Measurements from ENCODE around the gene CHST15. TPM values are rescaled to one million over a fixed set of nuclear protein-coding genes. Genes with fewer than 3 reads are reported as not detected.

CHST15 gene
- total and polyA plus RNA-seq, 2 of the 13 experiments (the other 11 are each of a cell fraction or from before 2014, with no cell fraction given) = 1.4 to 94.7 TPM

DNA sequence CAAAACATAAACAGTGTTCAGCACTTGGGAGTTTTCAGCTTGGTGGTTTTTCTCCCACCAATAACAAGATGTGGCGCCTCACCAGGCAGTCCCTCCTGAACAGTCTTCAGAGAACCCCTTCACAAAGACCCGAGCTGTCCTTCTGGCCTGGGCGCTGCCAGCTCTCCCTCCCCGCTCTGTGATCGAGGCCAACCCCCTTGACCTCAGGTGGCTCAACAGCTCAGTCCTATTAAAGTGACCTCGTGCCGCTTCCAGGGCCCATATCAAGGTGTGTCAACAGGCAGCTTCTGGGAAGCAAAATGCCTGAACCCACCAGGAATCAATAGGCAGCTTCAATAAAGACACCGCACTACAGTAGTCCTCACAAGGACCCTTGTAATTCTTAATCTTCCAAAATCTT, 63.3 kb downstream of the CHST15 start:
- Histone ChIP-seq H3K36me3 (replicated peaks in 1 of 2; ENCODE audit: control insufficient read depth in 1 of 2, insufficient read depth in 2 of 2, low read length in 2 of 2) (peaks cover 40 to 70% of the 10 kb centered on the region in 2 experiments), H2AFZ (ENCODE audit: low read length) (no peak overlapping the region), H3K4me3 (replicated peaks in 1 of 3; ENCODE audit: insufficient read depth in 1 of 3, low read depth in 2 of 3, low read length in 3 of 3) (no peak overlapping the region), H3K27ac (ENCODE audit: extremely low read length, insufficient read depth, low read length) (no peak overlapping the region), H3K9me3 (ENCODE audit: low read length) (no peaks in the 10 kb centered on the region), H3K9ac (ENCODE audit: insufficient read depth, low read depth, low read length) (no peak overlapping the region), H3K4me2 (ENCODE audit: low read depth, low read length) (no peak overlapping the region), H3K4me1 (ENCODE audit: insufficient read depth, low read length) (peaks cover 32% of the 10 kb centered on the region), H3K27me3 (ENCODE audit: control insufficient read depth in 1 of 2, insufficient read depth in 2 of 2, low read length in 2 of 2) (no peaks in the 10 kb centered on the region), H3K79me2 (ENCODE audit: insufficient read depth, low read length) (no peaks in the 10 kb centered on the region), H4K20me1 (ENCODE audit: insufficient read depth, low read length) (peaks cover 3% of the 10 kb centered on the region; the same call in 1 of the 2 replicates)
- in situ Hi-C loops (cut with HindIII; ENCODE audit: extremely low pct_ligation_motif_present, low pct_unique_long_range_greater_than_20kb) (no loop called here), intact Hi-C loops (cut with micrococcal nuclease; ENCODE audit: unreplicated experiment) (no loop called here)
- no peak for FAIRE-seq
- TF ChIP-seq, protein P1, sequence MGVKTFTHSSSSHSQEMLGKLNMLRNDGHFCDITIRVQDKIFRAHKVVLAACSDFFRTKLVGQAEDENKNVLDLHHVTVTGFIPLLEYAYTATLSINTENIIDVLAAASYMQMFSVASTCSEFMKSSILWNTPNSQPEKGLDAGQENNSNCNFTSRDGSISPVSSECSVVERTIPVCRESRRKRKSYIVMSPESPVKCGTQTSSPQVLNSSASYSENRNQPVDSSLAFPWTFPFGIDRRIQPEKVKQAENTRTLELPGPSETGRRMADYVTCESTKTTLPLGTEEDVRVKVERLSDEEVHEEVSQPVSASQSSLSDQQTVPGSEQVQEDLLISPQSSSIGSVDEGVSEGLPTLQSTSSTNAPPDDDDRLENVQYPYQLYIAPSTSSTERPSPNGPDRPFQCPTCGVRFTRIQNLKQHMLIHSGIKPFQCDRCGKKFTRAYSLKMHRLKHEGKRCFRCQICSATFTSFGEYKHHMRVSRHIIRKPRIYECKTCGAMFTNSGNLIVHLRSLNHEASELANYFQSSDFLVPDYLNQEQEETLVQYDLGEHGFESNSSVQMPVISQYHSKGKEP (CRISPR knock-in tag; IDR thresholded peaks at IDR 0.05) = no peak
- no peak for TF ChIP-seq YEATS4 (CRISPR knock-in tag; IDR thresholded peaks at IDR 0.05; ENCODE audit: borderline replicate concordance)
- TF ChIP-seq, protein P2, sequence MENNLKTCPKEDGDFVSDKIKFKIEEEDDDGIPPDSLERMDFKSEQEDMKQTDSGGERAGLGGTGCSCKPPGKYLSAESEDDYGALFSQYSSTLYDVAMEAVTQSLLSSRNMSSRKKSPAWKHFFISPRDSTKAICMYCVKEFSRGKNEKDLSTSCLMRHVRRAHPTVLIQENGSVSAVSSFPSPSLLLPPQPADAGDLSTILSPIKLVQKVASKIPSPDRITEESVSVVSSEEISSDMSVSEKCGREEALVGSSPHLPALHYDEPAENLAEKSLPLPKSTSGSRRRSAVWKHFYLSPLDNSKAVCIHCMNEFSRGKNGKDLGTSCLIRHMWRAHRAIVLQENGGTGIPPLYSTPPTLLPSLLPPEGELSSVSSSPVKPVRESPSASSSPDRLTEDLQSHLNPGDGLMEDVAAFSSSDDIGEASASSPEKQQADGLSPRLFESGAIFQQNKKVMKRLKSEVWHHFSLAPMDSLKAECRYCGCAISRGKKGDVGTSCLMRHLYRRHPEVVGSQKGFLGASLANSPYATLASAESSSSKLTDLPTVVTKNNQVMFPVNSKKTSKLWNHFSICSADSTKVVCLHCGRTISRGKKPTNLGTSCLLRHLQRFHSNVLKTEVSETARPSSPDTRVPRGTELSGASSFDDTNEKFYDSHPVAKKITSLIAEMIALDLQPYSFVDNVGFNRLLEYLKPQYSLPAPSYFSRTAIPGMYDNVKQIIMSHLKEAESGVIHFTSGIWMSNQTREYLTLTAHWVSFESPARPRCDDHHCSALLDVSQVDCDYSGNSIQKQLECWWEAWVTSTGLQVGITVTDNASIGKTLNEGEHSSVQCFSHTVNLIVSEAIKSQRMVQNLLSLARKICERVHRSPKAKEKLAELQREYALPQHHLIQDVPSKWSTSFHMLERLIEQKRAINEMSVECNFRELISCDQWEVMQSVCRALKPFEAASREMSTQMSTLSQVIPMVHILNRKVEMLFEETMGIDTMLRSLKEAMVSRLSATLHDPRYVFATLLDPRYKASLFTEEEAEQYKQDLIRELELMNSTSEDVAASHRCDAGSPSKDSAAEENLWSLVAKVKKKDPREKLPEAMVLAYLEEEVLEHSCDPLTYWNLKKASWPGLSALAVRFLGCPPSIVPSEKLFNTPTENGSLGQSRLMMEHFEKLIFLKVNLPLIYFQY (CRISPR knock-in tag; IDR thresholded peaks at IDR 0.05; ENCODE audit: borderline replicate concordance) = no peak
- TF ChIP-seq ZNF570 (CRISPR knock-in tag; IDR thresholded peaks at IDR 0.05; ENCODE audit: borderline replicate concordance) = no peak
- TF ChIP-seq REPIN1 (CRISPR knock-in tag; IDR thresholded peaks at IDR 0.05; ENCODE audit: borderline replicate concordance, low read depth) = no peak
- no peak for TF ChIP-seq ZNF83 (CRISPR knock-in tag; IDR thresholded peaks at IDR 0.05; ENCODE audit: borderline replicate concordance)
- no peak for TF ChIP-seq MLLT10 (CRISPR knock-in tag; IDR thresholded peaks at IDR 0.05)
- TF ChIP-seq ZFP36L1 (CRISPR knock-in tag; IDR thresholded peaks at IDR 0.05) = no peak
- no peak for TF ChIP-seq RARA (CRISPR knock-in tag; IDR thresholded peaks at IDR 0.05)
- no peak for TF ChIP-seq ZNF777 (CRISPR knock-in tag; IDR thresholded peaks at IDR 0.05)
- TF ChIP-seq ARNT (IDR thresholded peaks at IDR 0.05) = no peak
- TF ChIP-seq ATF1 (CRISPR knock-in tag; IDR thresholded peaks at IDR 0.05) = no peak
- TF ChIP-seq GFI1 (CRISPR knock-in tag; IDR thresholded peaks at IDR 0.05; ENCODE audit: borderline replicate concordance) = no peak
- no peak for TF ChIP-seq FOXJ3 (CRISPR knock-in tag; IDR thresholded peaks at IDR 0.05; ENCODE audit: borderline replicate concordance)
- TF ChIP-seq ISL2 (CRISPR knock-in tag; IDR thresholded peaks at IDR 0.05) = no peak
- no peak for DNase-seq (ENCODE audit: low spot score)
- POLR2A ChIA-PET = interaction anchor here (1.6 kb wide), 1 partner anchor 19 kb away, joined by 4 read pairs; no protein-coding TSS in a partner anchor
- no peak for ATAC-seq
- no TSS peak for BruUV-seq (replicated peaks)
- WGBS (ENCODE audit: low lambda C conversion rate) = 86% methylated on average over 8 of the region's 8 CpGs
- CTCF ChIA-PET (ENCODE audit: low intra/inter-chr PET ratio, low total read pairs) = no interaction called here

Data from HepG2 (cell line).